Panc1 (cell line): ENCODE measurements around the gene RAB14. TPM values are rescaled to one million over a fixed set of nuclear protein-coding genes. Genes with fewer than 3 reads are reported as not detected.

Experiments
- ATAC-seq: fragments of 200-7000 bp; cut with Tn5 transposase; 2 replicates; pipeline ENCODE4 v1.9.1; 2020; ENCODE audit warnings: mild to moderate bottlenecking, moderate library complexity
- BruUV-seq: library from RNA; stranded (reverse); fragments of 400-500 nt; replicated peaks from 2 replicates; lab custom pipeline; 2021; lab: Mats Ljungman, UMichigan
- CTCF ChIA-PET: fragments of 300-600 bp; sonication (Branson Sonifier 250); formaldehyde crosslinking; loops from one replicate; lab custom pipeline; 2022; ENCODE audit warnings: antibody characterized with exemption; lab: Charles Lee
- POLR2A ChIA-PET: fragments of 300-600 bp; sonication (Branson Sonifier 250); formaldehyde crosslinking; loops from one replicate; lab custom pipeline; 2022; ENCODE audit warnings: antibody characterized with exemption; lab: Charles Lee
- DNase-seq: peaks from one replicate; pipeline ENCODE4 v3.0.0-alpha.2; 2010; ENCODE audit warnings: low read depth, low spot score
- H3K27ac ChIP-seq: 2 replicates; pipeline ENCODE4 v1.5.1; 2011; ENCODE audit warnings: mild to moderate bottlenecking, low read length, inconsistent platforms
- H3K27me3 ChIP-seq: fragments of 200-500 bp; sonication (Bioruptor generic); 2 replicates; pipeline ENCODE4 v1.6.0; 2014; ENCODE audit warnings: low read length, inconsistent platforms; ENCODE audit not compliant: control insufficient read depth, insufficient read depth
- H3K36me3 ChIP-seq: fragments of 200-500 bp; sonication (Bioruptor generic); 2 replicates; pipeline ENCODE4 v1.5.1; 2014; ENCODE audit warnings: inconsistent platforms, mild to moderate bottlenecking, low read length, moderate library complexity; ENCODE audit not compliant: control insufficient read depth, insufficient read depth
- H3K4me1 ChIP-seq: 2 replicates; pipeline ENCODE4 v1.5.1; 2011; ENCODE audit warnings: inconsistent platforms, mild to moderate bottlenecking, low read length, moderate library complexity; ENCODE audit not compliant: control insufficient read depth, insufficient read depth
- H3K4me3 ChIP-seq, 2 experiments: 2 replicates each; pipeline ENCODE4 v1.5.1; 2011 to 2012; ENCODE audit warnings: low read depth in 2 of 2, low read length in 2 of 2, mild to moderate bottlenecking in 2 of 2, inconsistent platforms in 1 of 2, moderate library complexity in 1 of 2
- H3K9me3 ChIP-seq: fragments of 200-500 bp; sonication (Bioruptor generic); 2 replicates; pipeline ENCODE4 v1.5.1; 2014; ENCODE audit warnings: low read depth, mild to moderate bottlenecking, inconsistent platforms, low read length, moderate library complexity; ENCODE audit not compliant: control insufficient read depth, insufficient read depth
- POLR2AphosphoS5 ChIP-seq: IDR thresholded peaks from 2 replicates; pipeline ENCODE4 v1.6.1; 2012; ENCODE audit warnings: mild to moderate bottlenecking, low read depth, low read length, moderate library complexity
- SIN3A ChIP-seq: IDR thresholded peaks from 2 replicates; pipeline ENCODE4 v1.6.1; 2012; ENCODE audit warnings: low read depth, mild to moderate bottlenecking, low read length, moderate library complexity, borderline replicate concordance; ENCODE audit not compliant: insufficient read depth
- TCF7L2 ChIP-seq: IDR thresholded peaks from 2 replicates; pipeline ENCODE4 v1.6.1; 2011; ENCODE audit warnings: mild to moderate bottlenecking, low read depth, low read length, inconsistent platforms
- in situ Hi-C: cut with HindIII; loops from 2 replicates; pipeline ENCODE4 v1.10.0; 2016; ENCODE audit warnings: low sequenced_read_pairs, low pct_unique_long_range_greater_than_20kb
- intact Hi-C: fragments of 100-400 bp; cut with micrococcal nuclease; formaldehyde crosslinking; loops from one replicate; pipeline ENCODE4 v1.10.0; 2022; ENCODE audit not compliant: unreplicated experiment
- total RNA-seq: library from RNA; stranded (reverse); gene quantifications from one replicate; pipeline ENCODE4 v1.2.1, GENCODE V29; 2021; ENCODE audit not compliant: unreplicated experiment
- TF ChIP-seq, protein P1 (sequence below), 2 experiments: IDR thresholded peaks; 2 replicates each; pipeline ENCODE4 v1.6.1; 2011 to 2012; ENCODE audit warnings: low read depth in 2 of 2, control low read depth in 1 of 2, low read length in 1 of 2, mild to moderate bottlenecking in 1 of 2, moderate library complexity in 1 of 2; ENCODE audit not compliant: insufficient read depth in 1 of 2
- TF ChIP-seq, protein P2 (sequence below): fragments of 450-650 bp; IDR thresholded peaks from 2 replicates; pipeline ENCODE4 v1.5.1; 2017; ENCODE audit warnings: mild to moderate bottlenecking

The RAB14 gene
- total RNA-seq, 1 experiment from 2014 or later: 42.7 TPM

DNA sequence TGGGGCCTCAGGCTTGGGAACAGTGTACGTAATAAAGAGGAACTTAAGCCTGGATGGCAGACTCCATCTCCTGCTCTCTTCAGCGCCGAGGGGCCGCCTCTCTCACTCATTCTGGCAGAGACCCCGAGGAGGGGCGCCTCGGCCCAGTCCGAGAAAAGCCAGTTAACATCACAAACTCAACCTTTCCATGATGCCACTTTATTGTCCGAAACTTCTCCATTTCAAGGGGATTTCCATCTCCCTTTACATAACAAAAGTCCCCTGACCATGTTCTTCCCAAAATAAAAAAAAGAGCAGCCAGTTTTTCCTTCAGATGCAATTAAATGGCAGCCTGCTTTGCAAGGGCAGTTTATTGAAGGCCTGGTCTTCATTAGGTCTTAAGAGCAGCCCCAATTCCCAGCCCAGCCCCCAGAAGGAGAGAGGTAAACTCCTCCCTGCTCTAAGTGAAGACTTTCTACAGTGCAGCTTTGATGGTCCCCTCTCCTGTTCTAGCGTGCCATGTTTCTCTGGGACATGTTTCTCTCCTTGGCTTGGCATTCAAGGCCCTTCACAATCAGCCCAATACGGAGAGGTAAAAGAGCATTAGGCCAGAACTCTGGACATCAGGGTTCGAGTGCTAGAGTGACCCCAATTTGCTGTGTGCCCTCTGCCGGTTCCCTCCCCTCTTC lies 19.5 kb upstream of the RAB14 start:
- TF ChIP-seq, protein P1, sequence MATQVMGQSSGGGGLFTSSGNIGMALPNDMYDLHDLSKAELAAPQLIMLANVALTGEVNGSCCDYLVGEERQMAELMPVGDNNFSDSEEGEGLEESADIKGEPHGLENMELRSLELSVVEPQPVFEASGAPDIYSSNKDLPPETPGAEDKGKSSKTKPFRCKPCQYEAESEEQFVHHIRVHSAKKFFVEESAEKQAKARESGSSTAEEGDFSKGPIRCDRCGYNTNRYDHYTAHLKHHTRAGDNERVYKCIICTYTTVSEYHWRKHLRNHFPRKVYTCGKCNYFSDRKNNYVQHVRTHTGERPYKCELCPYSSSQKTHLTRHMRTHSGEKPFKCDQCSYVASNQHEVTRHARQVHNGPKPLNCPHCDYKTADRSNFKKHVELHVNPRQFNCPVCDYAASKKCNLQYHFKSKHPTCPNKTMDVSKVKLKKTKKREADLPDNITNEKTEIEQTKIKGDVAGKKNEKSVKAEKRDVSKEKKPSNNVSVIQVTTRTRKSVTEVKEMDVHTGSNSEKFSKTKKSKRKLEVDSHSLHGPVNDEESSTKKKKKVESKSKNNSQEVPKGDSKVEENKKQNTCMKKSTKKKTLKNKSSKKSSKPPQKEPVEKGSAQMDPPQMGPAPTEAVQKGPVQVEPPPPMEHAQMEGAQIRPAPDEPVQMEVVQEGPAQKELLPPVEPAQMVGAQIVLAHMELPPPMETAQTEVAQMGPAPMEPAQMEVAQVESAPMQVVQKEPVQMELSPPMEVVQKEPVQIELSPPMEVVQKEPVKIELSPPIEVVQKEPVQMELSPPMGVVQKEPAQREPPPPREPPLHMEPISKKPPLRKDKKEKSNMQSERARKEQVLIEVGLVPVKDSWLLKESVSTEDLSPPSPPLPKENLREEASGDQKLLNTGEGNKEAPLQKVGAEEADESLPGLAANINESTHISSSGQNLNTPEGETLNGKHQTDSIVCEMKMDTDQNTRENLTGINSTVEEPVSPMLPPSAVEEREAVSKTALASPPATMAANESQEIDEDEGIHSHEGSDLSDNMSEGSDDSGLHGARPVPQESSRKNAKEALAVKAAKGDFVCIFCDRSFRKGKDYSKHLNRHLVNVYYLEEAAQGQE (IDR thresholded peaks at IDR 0.05; ENCODE audit: insufficient read depth in 1 of 2, low read depth in 2 of 2, low read length in 1 of 2): no peak
- TF ChIP-seq POLR2AphosphoS5: no peak
- TF ChIP-seq SIN3A: no peak
- TF ChIP-seq, protein P2, sequence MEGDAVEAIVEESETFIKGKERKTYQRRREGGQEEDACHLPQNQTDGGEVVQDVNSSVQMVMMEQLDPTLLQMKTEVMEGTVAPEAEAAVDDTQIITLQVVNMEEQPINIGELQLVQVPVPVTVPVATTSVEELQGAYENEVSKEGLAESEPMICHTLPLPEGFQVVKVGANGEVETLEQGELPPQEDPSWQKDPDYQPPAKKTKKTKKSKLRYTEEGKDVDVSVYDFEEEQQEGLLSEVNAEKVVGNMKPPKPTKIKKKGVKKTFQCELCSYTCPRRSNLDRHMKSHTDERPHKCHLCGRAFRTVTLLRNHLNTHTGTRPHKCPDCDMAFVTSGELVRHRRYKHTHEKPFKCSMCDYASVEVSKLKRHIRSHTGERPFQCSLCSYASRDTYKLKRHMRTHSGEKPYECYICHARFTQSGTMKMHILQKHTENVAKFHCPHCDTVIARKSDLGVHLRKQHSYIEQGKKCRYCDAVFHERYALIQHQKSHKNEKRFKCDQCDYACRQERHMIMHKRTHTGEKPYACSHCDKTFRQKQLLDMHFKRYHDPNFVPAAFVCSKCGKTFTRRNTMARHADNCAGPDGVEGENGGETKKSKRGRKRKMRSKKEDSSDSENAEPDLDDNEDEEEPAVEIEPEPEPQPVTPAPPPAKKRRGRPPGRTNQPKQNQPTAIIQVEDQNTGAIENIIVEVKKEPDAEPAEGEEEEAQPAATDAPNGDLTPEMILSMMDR: no peak
- no peak for TF ChIP-seq TCF7L2
- ATAC-seq (no peak), DNase-seq (no peak)
- BruUV-seq: no TSS peak
- Histone ChIP-seq H3K4me3 (no peak overlapping the region), H3K4me1 (no peaks in the 10 kb centered on the region), H3K27me3 (no peaks in the 10 kb centered on the region), H3K36me3 (no peaks in the 10 kb centered on the region), H3K27ac (no peak overlapping the region), H3K9me3 (no peaks in the 10 kb centered on the region)
- ChIA-PET CTCF (no interaction called here), POLR2A (no interaction called here)
- in situ Hi-C loops: no loop called here
- intact Hi-C loops: no loop called here

DNA sequence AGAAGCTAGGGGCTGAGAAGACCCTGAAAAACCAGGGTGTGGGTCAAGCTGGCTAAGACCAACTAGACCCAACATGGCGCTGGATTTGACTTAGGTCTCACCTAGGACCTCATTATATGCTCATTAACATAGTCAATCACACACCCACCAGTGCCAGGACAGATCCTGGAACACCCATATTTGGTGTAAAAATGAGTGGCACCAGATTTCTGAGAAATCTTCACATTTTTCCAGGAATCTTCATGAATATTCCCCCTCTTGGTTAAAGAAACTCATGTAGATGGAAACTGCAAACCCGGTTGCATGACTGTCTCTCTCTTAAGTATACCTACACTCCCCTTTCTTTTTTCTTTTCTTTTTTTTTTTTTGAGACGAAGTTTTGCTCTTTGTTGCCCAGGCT lies 17.9 kb upstream of the RAB14 start:
- ATAC-seq: no peak
- H3K27ac ChIP-seq: no peak overlapping the region
- TF ChIP-seq POLR2AphosphoS5: no peak
- TF ChIP-seq, protein P2: no peak
- no peak for TF ChIP-seq SIN3A
- no peak for TF ChIP-seq TCF7L2
- intact Hi-C loops (no loop called here), in situ Hi-C loops (no loop called here)
- BruUV-seq: no TSS peak
- ChIA-PET CTCF (no interaction called here), POLR2A (no interaction called here)
- DNase-seq: no peak
- H3K9me3 ChIP-seq: no peaks in the 10 kb centered on the region
- no peak overlapping the region for H3K4me3 ChIP-seq
- no peaks in the 10 kb centered on the region for H3K4me1 ChIP-seq
- H3K36me3 ChIP-seq: no peaks in the 10 kb centered on the region
- no peaks in the 10 kb centered on the region for H3K27me3 ChIP-seq
